CD4-positive, CD25-positive, alpha-beta regulatory T cell (primary cell): Measurements from ENCODE around the gene KRT73. TPM values are rescaled to one million over a fixed set of nuclear protein-coding genes. Genes with fewer than 3 reads are reported as not detected.
A peak's percentile ranks its signal among the peaks of the same experiment; 100 is the strongest.
"Not testable (repeated sequence)": the region's sequence is repeated elsewhere in the genome, so short reads cannot be mapped to it uniquely, and the experiment has no call there.

ENCODE experiments used
- ATAC-seq, 2 donors: fragments of 150-1000 bp; cut with Tn5 transposase; one replicate each; pipeline ENCODE4 v1.10.0; 2021; ENCODE audit warnings: low read depth in 2 of 2, moderate number of reproducible peaks in 2 of 2, moderate library complexity in 1 of 2
- DNase-seq, 3 donors: peaks; one replicate each; pipeline versions ENCODE4 v3.0.0 to v3.0.0-alpha.2; 2012 to 2022; ENCODE audit warnings: mixed read lengths in 1 of 3
- H3K27ac ChIP-seq: one replicate; pipeline ENCODE4 v1.7.0; 2013; ENCODE audit warnings: mild to moderate bottlenecking, low read length; ENCODE audit not compliant: insufficient read depth, poor library complexity, severe bottlenecking
- H3K27me3 ChIP-seq: one replicate; pipeline ENCODE4 v1.7.0; 2013; ENCODE audit warnings: low read length; ENCODE audit not compliant: control insufficient read depth, insufficient read depth
- H3K36me3 ChIP-seq: one replicate; pipeline ENCODE4 v1.7.0; 2013; ENCODE audit warnings: mild to moderate bottlenecking, low read length, moderate library complexity; ENCODE audit not compliant: control insufficient read depth, insufficient read depth
- H3K4me1 ChIP-seq: 2 replicates; pipeline ENCODE4 v1.7.0; 2013; ENCODE audit warnings: mild to moderate bottlenecking, low read length; ENCODE audit not compliant: insufficient read depth, control insufficient read depth, poor library complexity, severe bottlenecking
- H3K4me3 ChIP-seq: one replicate; pipeline ENCODE4 v1.7.0; 2013; ENCODE audit warnings: low read depth, mild to moderate bottlenecking, low read length, moderate library complexity
- H3K9me3 ChIP-seq, 2 experiments: 1 replicate in 1 of 2; 2 replicates in 1 of 2; pipeline ENCODE4 v1.7.0; 2013; ENCODE audit warnings: low read length in 2 of 2, mild to moderate bottlenecking in 1 of 2, moderate library complexity in 1 of 2; ENCODE audit not compliant: control insufficient read depth in 2 of 2
- H3K27ac Mint-ChIP-seq, 3 donors: one replicate each; pipeline ENCODE4 v1.8.0; 2020 to 2022; ENCODE audit warnings: mild to moderate bottlenecking in 3 of 3, mixed read lengths in 3 of 3, moderate library complexity in 2 of 3
- H3K27me3 Mint-ChIP-seq: one replicate; pipeline ENCODE4 v1.8.0; 2022; ENCODE audit warnings: mild to moderate bottlenecking, mixed read lengths
- H3K36me3 Mint-ChIP-seq: one replicate; pipeline ENCODE4 v1.8.0; 2020; ENCODE audit warnings: mixed read lengths
- H3K4me1 Mint-ChIP-seq, 4 donors: one replicate each; pipeline ENCODE4 v1.8.0; 2020 to 2022; ENCODE audit warnings: mixed read lengths in 4 of 4, mild to moderate bottlenecking in 1 of 4
- H3K4me3 Mint-ChIP-seq, 4 donors: one replicate each; pipeline ENCODE4 v1.8.0; 2020 to 2022; ENCODE audit warnings: mild to moderate bottlenecking in 4 of 4, mixed read lengths in 4 of 4, moderate library complexity in 3 of 4
- H3K9me3 Mint-ChIP-seq, 7 donors: one replicate each; pipeline ENCODE4 v1.8.0; 2020 to 2022; ENCODE audit warnings: mixed read lengths in 7 of 7, mild to moderate bottlenecking in 3 of 7, moderate library complexity in 2 of 7
- polyA plus RNA-seq, 4 donors: library from polyadenylated mRNA; unstranded; fragments of 300-500 nt; fragmentation: Illumina TruSeq; gene quantifications; one replicate each; pipeline ENCODE4 v1.2.3, GENCODE V29; 2021
- total RNA-seq: library from RNA; stranded (reverse); gene quantifications from one replicate; pipeline ENCODE4 v1.2.3, GENCODE V29; 2022

KRT73 gene
- total and polyA plus RNA-seq, 5 donors from 2014 or later = 1.0 to 1.4 (median 1.1) TPM; not detected in 2

GRCh38 chr12:52594237-52594636, 24.1 kb downstream of the KRT73 start:
- H3K36me3 ChIP-seq, H3K27ac ChIP-seq, DNase-seq, H3K4me1 Mint-ChIP-seq, H3K4me3 ChIP-seq, H3K9me3 Mint-ChIP-seq, ATAC-seq, H3K27ac Mint-ChIP-seq, H3K27me3 ChIP-seq, H3K4me3 Mint-ChIP-seq, H3K36me3 Mint-ChIP-seq, H3K9me3 ChIP-seq, H3K4me1 ChIP-seq: not testable (repeated sequence)
- peaks cover 19% of the 10 kb centered on the region for H3K27me3 Mint-ChIP-seq

- no peak for ATAC-seq
- Mint-ChIP-seq H3K27ac (no peak overlapping the region), H3K36me3 (no peaks in the 10 kb centered on the region), H3K4me1 (peaks cover 0 to 2% (median under 1%) of the 10 kb centered on the region in 4 donors), H3K27me3 (peaks cover 13% of the 10 kb centered on the region), H3K4me3 (no peak overlapping the region), H3K9me3 (no peaks in the 10 kb centered on the region)
- peaks cover 3% of the 10 kb centered on the region for H3K27me3 ChIP-seq
- no peak for DNase-seq
- no peak overlapping the region for H3K4me3 ChIP-seq
- H3K27ac ChIP-seq = no peak overlapping the region
- H3K36me3 ChIP-seq = no peaks in the 10 kb centered on the region
- H3K9me3 ChIP-seq = no peaks in the 10 kb centered on the region
- no peaks in the 10 kb centered on the region for H3K4me1 ChIP-seq
Measured at GRCh38 chr12:52591521-52591920, 26.8 kb downstream of the KRT73 start.

- H3K4me1 Mint-ChIP-seq = peaks cover 0 to 15% (median 2%) of the 10 kb centered on the region in 4 donors
- no peak overlapping the region for H3K4me3 Mint-ChIP-seq
- Histone ChIP-seq H3K4me3 (no peak overlapping the region), H3K27ac (no peak overlapping the region), H3K36me3 (no peaks in the 10 kb centered on the region), H3K4me1 (no peaks in the 10 kb centered on the region), H3K9me3 (no peaks in the 10 kb centered on the region), H3K27me3 (peaks cover 3% of the 10 kb centered on the region)
- no peaks in the 10 kb centered on the region for H3K36me3 Mint-ChIP-seq
- ATAC-seq (no peak), DNase-seq (no peak)
- peaks cover 13% of the 10 kb centered on the region for H3K27me3 Mint-ChIP-seq
- H3K9me3 Mint-ChIP-seq = no peaks in the 10 kb centered on the region
- H3K27ac Mint-ChIP-seq = peak overlapping the region in 2 of 3 donors; percentile 5 to 49
Measured at GRCh38 chr12:52590021-52590420, 28.3 kb downstream of the KRT73 start.

- no peak overlapping the region for H3K4me3 Mint-ChIP-seq
- H3K27ac Mint-ChIP-seq = peak overlapping the region in 2 of 3 donors; percentile 13 to 83
- Histone ChIP-seq H3K4me3 (no peak overlapping the region), H3K9me3 (no peaks in the 10 kb centered on the region), H3K27ac (no peak overlapping the region), H3K27me3 (no peaks in the 10 kb centered on the region), H3K36me3 (no peaks in the 10 kb centered on the region), H3K4me1 (no peaks in the 10 kb centered on the region)
- H3K4me1 Mint-ChIP-seq = peaks cover 0 to 20% (median 3%) of the 10 kb centered on the region in 4 donors
- DNase-seq (no peak), ATAC-seq (no peak)
- no peaks in the 10 kb centered on the region for H3K9me3 Mint-ChIP-seq
- H3K36me3 Mint-ChIP-seq = no peaks in the 10 kb centered on the region
- peaks cover 6% of the 10 kb centered on the region for H3K27me3 Mint-ChIP-seq
Measured at GRCh38 chr12:52587563-52587962, 30.8 kb downstream of the KRT73 start.

- Histone ChIP-seq H3K4me3 (no peak overlapping the region), H3K36me3 (no peaks in the 10 kb centered on the region), H3K27ac (no peak overlapping the region), H3K27me3 (no peaks in the 10 kb centered on the region), H3K9me3 (no peaks in the 10 kb centered on the region), H3K4me1 (no peaks in the 10 kb centered on the region)
- DNase-seq = peak; percentile 5 to 79 (median 9)
- Mint-ChIP-seq H3K4me3 (peak overlapping the region in 1 of 4 donors; percentile 27), H3K9me3 (no peaks in the 10 kb centered on the region), H3K4me1 (peaks cover 0 to 18% (median 3%) of the 10 kb centered on the region in 4 donors), H3K27ac (peak overlapping the region in 2 of 3 donors; percentile 42 to 83), H3K27me3 (peaks cover 4% of the 10 kb centered on the region), H3K36me3 (no peaks in the 10 kb centered on the region)
- peak; percentile 14 to 64 for ATAC-seq
Measured at GRCh38 chr12:52585946-52586345, 32.4 kb downstream of the KRT73 start.

- no peaks in the 10 kb centered on the region for H3K4me1 ChIP-seq
- H3K4me1 Mint-ChIP-seq = peaks cover 0 to 18% (median 3%) of the 10 kb centered on the region in 4 donors
- DNase-seq = no peak
Measured at GRCh38 chr12:52585066-52585465, 33.3 kb downstream of the KRT73 start.

GRCh38 chr12:52584156-52584682, 34.1 kb downstream of the KRT73 start:
- Mint-ChIP-seq H3K27ac (peak overlapping the region in 1 of 3 donors; percentile 83), H3K9me3 (no peaks in the 10 kb centered on the region), H3K4me3 (no peak overlapping the region), H3K27me3 (peaks cover 4% of the 10 kb centered on the region), H3K36me3 (no peaks in the 10 kb centered on the region), H3K4me1 (peaks cover 0 to 18% (median 3%) of the 10 kb centered on the region in 4 donors)
- DNase-seq (no peak), ATAC-seq (no peak)
- H3K9me3 ChIP-seq = no peaks in the 10 kb centered on the region
- H3K27ac ChIP-seq = no peak overlapping the region
- no peak overlapping the region for H3K4me3 ChIP-seq
- no peaks in the 10 kb centered on the region for H3K4me1 ChIP-seq
- no peaks in the 10 kb centered on the region for H3K27me3 ChIP-seq
- H3K36me3 ChIP-seq = no peaks in the 10 kb centered on the region

More at GRCh38 chr12:52585066-52585465, 33.3 kb downstream of the KRT73 start:
- Mint-ChIP-seq H3K36me3 (no peaks in the 10 kb centered on the region), H3K27ac (peak overlapping the region; percentile 37 to 89 (median 83)), H3K4me3 (no peak overlapping the region), H3K9me3 (no peaks in the 10 kb centered on the region), H3K27me3 (peaks cover 4% of the 10 kb centered on the region)
- Histone ChIP-seq H3K36me3 (no peaks in the 10 kb centered on the region), H3K9me3 (no peaks in the 10 kb centered on the region), H3K27ac (no peak overlapping the region), H3K4me3 (no peak overlapping the region), H3K27me3 (no peaks in the 10 kb centered on the region)
- no peak for ATAC-seq

GRCh38 chr12:52582971-52583456, 35.3 kb downstream of the KRT73 start:
- H3K27ac Mint-ChIP-seq = peak overlapping the region in 2 of 3 donors; percentile 24 to 63
- peaks cover 0 to 18% (median 3%) of the 10 kb centered on the region in 4 donors for H3K4me1 Mint-ChIP-seq
- H3K4me1 ChIP-seq = no peaks in the 10 kb centered on the region

More at GRCh38 chr12:52582971-52583456, 35.3 kb downstream of the KRT73 start:
- Mint-ChIP-seq H3K27me3 (peaks cover 4% of the 10 kb centered on the region), H3K4me3 (no peak overlapping the region), H3K36me3 (no peaks in the 10 kb centered on the region), H3K9me3 (no peaks in the 10 kb centered on the region)
- no peak overlapping the region for H3K27ac ChIP-seq
- no peaks in the 10 kb centered on the region for H3K36me3 ChIP-seq
- ATAC-seq (peak; percentile 47 to 48), DNase-seq (peak in 2 of 3 donors; percentile 43 to 61)
- no peaks in the 10 kb centered on the region for H3K27me3 ChIP-seq
- H3K9me3 ChIP-seq = no peaks in the 10 kb centered on the region
- no peak overlapping the region for H3K4me3 ChIP-seq
